Mucosa of rectum (tissue), 2 donors: ENCODE data around the gene IL10RB.
A peak's percentile ranks its signal among the peaks of the same experiment; 100 is the strongest.

Source experiments
- H3K27ac ChIP-seq, 2 donors: one replicate each; pipeline ENCODE4 v1.7.0; 2013; ENCODE audit warnings: inconsistent platforms in 2 of 2, low read depth in 2 of 2, low read length in 2 of 2
- H3K27me3 ChIP-seq, 2 donors: one replicate each; pipeline ENCODE4 v1.7.0; 2013; ENCODE audit warnings: low read length in 2 of 2; ENCODE audit not compliant: control insufficient read depth in 2 of 2, insufficient read depth in 2 of 2
- H3K36me3 ChIP-seq, 2 donors: one replicate each; pipeline ENCODE4 v1.7.0; 2013; ENCODE audit warnings: low read length in 2 of 2; ENCODE audit not compliant: control insufficient read depth in 2 of 2, insufficient read depth in 2 of 2
- H3K4me1 ChIP-seq, 2 donors: one replicate each; pipeline ENCODE4 v1.7.0; 2013; ENCODE audit warnings: low read length in 2 of 2, mild to moderate bottlenecking in 1 of 2; ENCODE audit not compliant: control insufficient read depth in 2 of 2, insufficient read depth in 2 of 2
- H3K4me3 ChIP-seq, 2 donors: one replicate each; pipeline ENCODE4 v1.7.0; 2013; ENCODE audit warnings: low read length in 2 of 2
- H3K9ac ChIP-seq, 2 donors: one replicate each; pipeline ENCODE4 v1.7.0; 2013; ENCODE audit warnings: low read length in 2 of 2, low read depth in 1 of 2, mild to moderate bottlenecking in 1 of 2
- H3K9me3 ChIP-seq, 2 donors: one replicate each; pipeline ENCODE4 v1.7.0; 2013; ENCODE audit warnings: low read length in 2 of 2; ENCODE audit not compliant: control insufficient read depth in 2 of 2
- donor health status: healthy.
- donor health status: Normal muscosa, but diverticular disease.

The IL10RB gene

GRCh38 chr21:33262921-33263320 lies 3.2 kb upstream of the IL10RB start:
- H3K36me3 ChIP-seq: peaks cover 3 to 4% of the 10 kb centered on the region in 2 donors
- peaks cover 19 to 22% of the 10 kb centered on the region in 2 donors for H3K4me1 ChIP-seq
- H3K9ac ChIP-seq: no peak overlapping the region
- no peaks in the 10 kb centered on the region for H3K27me3 ChIP-seq
- no peak overlapping the region for H3K4me3 ChIP-seq
- H3K9me3 ChIP-seq: no peaks in the 10 kb centered on the region
- no peak overlapping the region for H3K27ac ChIP-seq

- Histone ChIP-seq H3K4me3 (no peak overlapping the region), H3K36me3 (peaks cover 7 to 8% of the 10 kb centered on the region in 2 donors), H3K27me3 (no peaks in the 10 kb centered on the region), H3K4me1 (peaks cover 32 to 34% of the 10 kb centered on the region in 2 donors), H3K9ac (no peak overlapping the region), H3K27ac (no peak overlapping the region), H3K9me3 (no peaks in the 10 kb centered on the region)
These were observed 1.6 kb upstream of the IL10RB start for GRCh38 chr21:33264561-33264960.

- Histone ChIP-seq H3K9ac (peak overlapping the region; percentile 5 to 99), H3K4me3 (peak overlapping the region; percentile 71 to 92), H3K27ac (peak overlapping the region; percentile 90 to 94), H3K27me3 (no peaks in the 10 kb centered on the region), H3K36me3 (peaks cover 7 to 8% of the 10 kb centered on the region in 2 donors), H3K4me1 (peaks cover 34 to 38% of the 10 kb centered on the region in 2 donors), H3K9me3 (no peaks in the 10 kb centered on the region)
These were observed 510 bp upstream of the IL10RB start for GRCh38 chr21:33265664-33266049.

- H3K4me1 ChIP-seq: peaks cover 36 to 38% of the 10 kb centered on the region in 2 donors
- peak overlapping the region; percentile 71 to 92 for H3K4me3 ChIP-seq
- no peaks in the 10 kb centered on the region for H3K27me3 ChIP-seq
- H3K36me3 ChIP-seq: peaks cover 8 to 12% of the 10 kb centered on the region in 2 donors
- H3K27ac ChIP-seq: peak overlapping the region; percentile 90 to 94
- H3K9me3 ChIP-seq: no peaks in the 10 kb centered on the region
- peak overlapping the region; percentile 86 to 99 for H3K9ac ChIP-seq
These were observed 595 bp downstream of the IL10RB start for GRCh38 chr21:33266789-33267135.

GRCh38 chr21:33267250-33267649 lies 1.1 kb downstream of the IL10RB start:
- peak overlapping the region; percentile 71 to 92 for H3K4me3 ChIP-seq
- H3K9ac ChIP-seq: peak overlapping the region; percentile 86 to 99
- no peaks in the 10 kb centered on the region for H3K27me3 ChIP-seq
- H3K27ac ChIP-seq: peak overlapping the region; percentile 90 to 94
- peaks cover 36 to 38% of the 10 kb centered on the region in 2 donors for H3K4me1 ChIP-seq
- H3K36me3 ChIP-seq: peaks cover 11 to 12% of the 10 kb centered on the region in 2 donors
- no peaks in the 10 kb centered on the region for H3K9me3 ChIP-seq

- Histone ChIP-seq H3K9ac (peak overlapping the region; percentile 41 to 99), H3K27me3 (no peaks in the 10 kb centered on the region), H3K4me3 (peak overlapping the region; percentile 34 to 50), H3K36me3 (peaks cover 15 to 16% of the 10 kb centered on the region in 2 donors), H3K4me1 (peaks cover 36 to 38% of the 10 kb centered on the region in 2 donors), H3K27ac (peak overlapping the region; percentile 90 to 94), H3K9me3 (no peaks in the 10 kb centered on the region)
These were observed 2.2 kb downstream of the IL10RB start for GRCh38 chr21:33268393-33268736.

- H3K4me1 ChIP-seq: peaks cover 36 to 38% of the 10 kb centered on the region in 2 donors
- H3K27ac ChIP-seq: peak overlapping the region; percentile 90 to 94
- H3K27me3 ChIP-seq: no peaks in the 10 kb centered on the region
These were observed 2.7 kb downstream of the IL10RB start for GRCh38 chr21:33268737-33269441.

GRCh38 chr21:33270986-33271385 lies 4.8 kb downstream of the IL10RB start:
- peaks cover 32 to 33% of the 10 kb centered on the region in 2 donors for H3K4me1 ChIP-seq
- no peaks in the 10 kb centered on the region for H3K9me3 ChIP-seq
- no peak overlapping the region for H3K27ac ChIP-seq
- peaks cover 19 to 27% of the 10 kb centered on the region in 2 donors for H3K36me3 ChIP-seq
- no peak overlapping the region for H3K9ac ChIP-seq
- H3K27me3 ChIP-seq: no peaks in the 10 kb centered on the region
- no peak overlapping the region for H3K4me3 ChIP-seq

More at GRCh38 chr21:33268737-33269441, 2.7 kb downstream of the IL10RB start:
- Histone ChIP-seq H3K9ac (peak overlapping the region; percentile 56 to 99), H3K4me3 (peak overlapping the region; percentile 26 to 50), H3K9me3 (no peaks in the 10 kb centered on the region), H3K36me3 (peaks cover 14 to 16% of the 10 kb centered on the region in 2 donors)

- peaks cover 16 to 18% of the 10 kb centered on the region in 2 donors for H3K4me1 ChIP-seq
- no peak overlapping the region for H3K27ac ChIP-seq
- no peaks in the 10 kb centered on the region for H3K9me3 ChIP-seq
- no peak overlapping the region for H3K9ac ChIP-seq
- H3K4me3 ChIP-seq: no peak overlapping the region
- H3K27me3 ChIP-seq: no peaks in the 10 kb centered on the region
- H3K36me3 ChIP-seq: peaks cover 30% of the 10 kb centered on the region in 2 donors
These were observed 6.9 kb downstream of the IL10RB start for GRCh38 chr21:33273044-33273443.

GRCh38 chr21:33278721-33279120 lies 12.6 kb downstream of the IL10RB start:
- H3K9ac ChIP-seq: no peak overlapping the region
- peaks cover 51 to 54% of the 10 kb centered on the region in 2 donors for H3K36me3 ChIP-seq

More at GRCh38 chr21:33278721-33279120, 12.6 kb downstream of the IL10RB start:
- no peak overlapping the region for H3K27ac ChIP-seq
- no peaks in the 10 kb centered on the region for H3K9me3 ChIP-seq
- no peak overlapping the region for H3K4me3 ChIP-seq
- no peaks in the 10 kb centered on the region for H3K27me3 ChIP-seq
- H3K4me1 ChIP-seq: no peaks in the 10 kb centered on the region
